OCI-LY3 (cell line): ENCODE measurements around the gene PRKAR1B.

Experiments used
- CTCF ChIP-seq: fragments of 200-600, 300-600 bp; sonication (generic); IDR thresholded peaks from 2 replicates; pipeline ENCODE4 v1.5.1; 2014; ENCODE audit warnings: antibody characterized with exemption, low read length, low read depth
- EZH2phosphoT487 ChIP-seq: fragments of 200-600 bp; shearing (Covaris generic); IDR thresholded peaks from 2 replicates; pipeline ENCODE4 v1.6.1; 2018; ENCODE audit warnings: antibody characterized with exemption, mixed run types, low read depth

GRCh38 chr7:544338-545221, 182.5 kb downstream of the PRKAR1B start:
- TF ChIP-seq CTCF: no peak
- no peak for TF ChIP-seq EZH2phosphoT487
